Anterior cingulate cortex (tissue), 58 donors: ENCODE data around the gene DHX32.
"Not testable (repeated sequence)": the region's sequence is repeated elsewhere in the genome, so short reads cannot be mapped to it uniquely, and the experiment has no call there.

Experiments used
- DNase-seq, 58 donors: peaks; one replicate each; lab custom pipeline; 2025; lab: John Stamatoyannopoulos, UW

Gene DHX32

GRCh38 chr10:125896088-125896934 is 15.2 kb upstream of the DHX32 start, which contains the start of gene FANK1:
FANK1 (plus strand) TSS chr10:125896564; CDS start chr10:125896643, 79 bp downstream.
- DNase-seq, result peak; percentile 21 to 86 (median 75)

DNA sequence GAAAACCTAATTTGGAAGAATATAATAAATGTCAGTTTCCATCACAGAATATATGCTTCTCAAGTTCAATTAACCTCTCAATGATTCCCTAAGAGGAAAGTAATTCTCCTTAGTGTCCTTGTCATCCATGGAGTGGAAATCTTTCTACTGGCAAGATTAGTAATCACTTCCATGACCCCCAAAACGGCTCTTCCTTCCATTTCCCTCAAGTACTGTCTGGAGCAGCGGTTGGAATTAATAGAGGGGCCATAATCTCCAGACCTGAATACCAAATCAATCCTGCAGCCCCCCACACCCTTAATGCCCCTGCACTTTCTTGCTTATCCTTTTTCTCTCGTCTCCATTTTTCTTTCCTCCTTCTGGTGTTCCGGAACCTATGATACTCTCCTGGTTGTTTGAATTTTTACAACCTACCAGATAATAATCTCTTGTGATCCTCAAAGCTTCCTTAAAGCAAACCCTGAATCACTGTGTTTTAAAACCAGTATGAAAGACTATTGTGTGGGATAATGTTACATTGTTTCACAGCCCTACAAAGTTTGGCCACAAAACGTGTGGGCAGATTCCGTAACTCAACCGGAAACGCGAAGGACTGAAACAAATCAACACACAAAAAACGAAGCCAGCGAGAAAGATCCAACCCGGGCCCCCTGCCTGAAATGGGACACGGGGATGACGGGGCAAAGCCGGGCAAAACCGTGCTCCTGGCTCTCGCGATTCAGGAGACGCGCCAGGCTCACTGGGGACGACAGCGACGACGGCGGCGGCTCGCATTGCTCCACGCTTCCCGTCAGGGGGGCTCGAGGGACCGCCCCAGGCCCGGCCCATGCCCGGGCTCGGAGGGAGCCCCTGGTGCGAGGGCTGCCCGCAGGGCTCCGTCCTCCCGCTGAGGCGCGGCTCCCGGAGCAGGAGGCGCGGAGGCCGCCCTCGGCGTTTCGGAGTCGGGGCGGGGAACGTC is 14.3 kb upstream of the DHX32 start:
- peak in 55 of 58 donors; percentile 7 to 70 (median 40) for DNase-seq

DNA sequence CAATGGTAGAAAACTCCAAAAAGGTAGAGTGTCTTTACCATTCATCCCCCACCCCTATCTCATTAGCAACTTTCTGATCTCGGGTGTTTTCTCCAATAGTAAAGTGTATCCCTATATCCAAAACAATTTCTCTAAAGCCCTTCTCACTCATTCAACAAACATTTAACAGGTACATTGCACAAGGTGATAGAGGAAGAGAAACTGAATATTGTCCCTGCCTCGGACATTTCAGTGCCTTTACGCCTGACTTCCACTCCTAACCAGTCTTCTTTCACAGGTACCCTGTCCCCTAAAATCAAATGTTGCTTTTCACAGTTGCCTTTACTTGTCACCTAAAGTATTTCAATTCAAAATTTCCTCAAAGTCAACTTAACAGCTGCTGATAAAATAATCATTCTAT is 13.1 kb upstream of the DHX32 start:
- DNase-seq, result not testable (repeated sequence)

- not testable (repeated sequence) for DNase-seq
Measured at GRCh38 chr10:125892402-125892801, 11.3 kb upstream of the DHX32 start.

- DNase-seq, result not testable (repeated sequence)
Measured at GRCh38 chr10:125889441-125889840, 8.3 kb upstream of the DHX32 start.

DNA sequence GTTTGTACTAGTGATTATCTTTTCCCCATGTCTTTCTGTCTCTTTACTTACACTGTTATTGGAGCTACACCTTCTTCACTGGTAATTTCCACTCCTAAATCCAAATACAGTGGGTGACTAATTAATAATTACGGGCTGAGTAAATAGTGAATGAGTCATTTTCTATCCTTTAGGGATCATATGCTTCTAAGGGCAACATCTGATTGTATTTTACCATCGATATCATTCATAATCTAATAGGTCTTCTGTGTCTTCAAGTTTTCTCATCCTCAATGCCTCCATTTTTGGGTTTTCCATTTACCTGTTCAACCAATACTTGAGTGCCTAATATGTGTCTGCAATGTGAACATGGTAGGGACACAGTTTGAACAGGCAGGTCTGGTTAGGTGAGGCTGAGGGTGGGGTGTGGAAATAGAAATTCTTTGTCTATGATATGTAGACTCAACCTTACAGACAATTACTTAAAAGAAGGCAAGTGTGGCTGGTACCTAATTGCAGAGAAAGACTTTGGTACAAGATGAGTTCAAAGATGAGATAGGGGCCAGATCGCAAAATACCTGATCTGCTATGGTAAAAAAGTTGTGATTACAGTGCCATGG is 5.9 kb upstream of the DHX32 start:
- DNase-seq, result no peak

DNA sequence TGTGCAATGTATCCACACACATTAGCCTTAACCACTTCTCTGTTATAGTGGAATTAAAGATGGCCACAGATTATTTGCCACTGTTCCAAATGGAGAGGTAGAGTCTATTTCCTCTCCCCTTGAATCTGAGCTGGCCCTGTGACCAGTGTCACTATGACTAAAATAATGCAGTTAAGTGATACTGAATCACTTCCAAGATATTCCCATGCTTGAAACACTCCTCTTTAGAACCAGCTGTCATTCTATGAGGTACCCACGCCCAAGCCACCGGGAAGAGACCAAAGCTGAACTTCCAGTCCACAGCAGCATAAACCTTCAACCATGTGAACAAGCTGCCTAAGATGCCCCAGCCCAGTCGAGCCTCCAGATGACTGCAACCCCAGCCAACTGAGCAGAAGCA is 2.1 kb upstream of the DHX32 start:
- DNase-seq, result no peak

GRCh38 chr10:125882596-125882995 is 1.5 kb upstream of the DHX32 start:
- no peak for DNase-seq

GRCh38 chr10:125880719-125881118 is 373 bp downstream of the DHX32 start:
- no peak for DNase-seq

DNA sequence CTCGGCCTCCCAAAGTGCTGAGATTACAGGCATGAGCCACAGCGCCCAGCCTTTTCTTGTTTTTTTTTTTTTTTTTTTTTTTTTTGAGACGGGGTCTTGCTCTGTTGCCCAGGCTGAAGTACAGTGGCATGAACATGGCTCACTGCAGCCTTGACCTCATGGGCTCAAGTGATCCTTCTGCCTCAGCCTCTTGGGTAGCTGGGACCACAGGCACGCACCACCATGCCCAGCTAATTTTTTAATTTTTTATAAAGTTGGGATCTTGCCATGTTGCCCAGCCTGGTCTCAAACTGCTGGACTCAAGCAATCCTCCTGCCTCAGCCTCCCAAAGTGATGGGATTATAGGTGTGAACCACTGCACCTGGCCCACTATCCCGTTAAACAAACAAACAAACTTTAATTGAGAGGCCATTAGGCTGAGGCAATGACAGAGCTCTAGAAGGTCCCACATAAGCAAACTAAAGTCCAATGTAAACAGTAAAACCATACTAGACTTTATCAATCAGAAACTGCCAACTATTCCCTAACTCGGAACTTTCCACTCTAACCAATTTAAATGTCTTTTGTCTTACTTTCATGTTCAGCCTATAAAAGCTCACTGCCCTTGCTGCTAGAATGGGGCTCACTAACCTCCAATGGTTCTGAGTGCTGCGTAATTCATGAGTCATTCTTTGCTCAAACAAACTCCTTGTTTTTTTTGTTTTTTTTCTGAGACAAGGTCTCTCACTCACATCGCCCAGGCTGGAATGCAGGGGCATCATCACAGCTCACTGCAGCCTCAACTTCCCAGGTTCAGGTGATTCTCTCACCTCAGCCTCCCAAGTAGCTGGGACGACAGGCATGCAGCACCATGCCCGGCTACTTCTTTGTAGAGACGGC is 1.9 kb downstream of the DHX32 start:
- no peak for DNase-seq

GRCh38 chr10:125871338-125871737 is 9.8 kb downstream of the DHX32 start:
- DNase-seq, result no peak

DNA sequence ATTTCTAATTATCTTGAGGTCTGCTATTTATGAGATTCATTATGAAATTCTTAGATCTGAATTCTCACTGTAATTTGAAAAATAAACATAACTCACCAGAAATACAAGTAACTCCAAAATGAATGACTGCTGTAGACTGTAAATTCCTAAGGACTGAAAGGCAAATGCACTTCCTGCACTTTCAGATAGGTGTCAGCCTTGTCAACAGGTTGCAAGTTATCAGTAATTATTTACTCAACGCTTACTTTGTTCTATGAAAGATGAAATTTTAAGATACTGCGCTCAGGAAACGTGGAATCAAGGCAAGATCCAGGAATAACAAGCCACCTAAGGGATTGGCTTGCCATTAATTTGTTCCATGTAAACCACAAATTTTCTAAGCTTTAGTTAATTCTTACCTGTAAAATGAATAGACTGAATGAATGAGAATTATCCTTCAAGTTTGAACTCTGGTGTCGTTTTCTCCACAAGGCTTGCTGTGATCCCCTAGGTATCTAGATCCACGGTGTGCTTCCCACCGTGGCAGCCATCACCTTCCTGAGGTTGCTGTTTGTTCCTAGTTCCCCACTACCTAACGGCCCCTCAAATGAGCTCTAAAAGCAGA is 12.6 kb downstream of the DHX32 start:
- DNase-seq, result no peak

DNA sequence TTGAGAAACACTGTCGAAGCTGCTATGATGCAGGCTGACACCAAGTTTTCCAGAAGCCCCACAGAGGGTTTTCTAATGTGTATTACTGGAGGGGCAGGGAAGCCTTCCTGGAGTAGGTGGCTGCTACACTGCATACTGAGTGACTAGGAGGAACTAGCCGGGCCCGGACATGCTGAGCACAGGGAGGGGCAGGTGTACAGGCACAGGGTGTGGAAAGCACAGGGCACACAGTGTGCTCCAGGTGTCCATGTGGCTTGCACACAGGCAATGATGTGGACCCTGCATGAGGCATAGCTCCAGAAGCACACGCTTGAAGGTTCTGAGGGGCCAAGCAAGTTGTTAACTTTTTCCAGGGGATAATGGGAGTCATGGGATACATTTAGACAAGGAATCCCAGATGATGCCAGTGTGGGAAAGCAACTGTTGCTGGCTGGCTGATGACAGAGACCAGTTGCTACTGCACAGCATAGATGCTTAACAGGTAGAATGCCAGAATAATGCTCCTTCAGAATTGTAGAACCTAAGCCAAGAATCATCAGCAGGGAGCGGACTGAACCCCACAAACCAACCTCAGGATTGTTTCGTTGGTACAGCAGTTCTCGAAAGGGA is 14.6 kb downstream of the DHX32 start:
- no peak for DNase-seq

DNA sequence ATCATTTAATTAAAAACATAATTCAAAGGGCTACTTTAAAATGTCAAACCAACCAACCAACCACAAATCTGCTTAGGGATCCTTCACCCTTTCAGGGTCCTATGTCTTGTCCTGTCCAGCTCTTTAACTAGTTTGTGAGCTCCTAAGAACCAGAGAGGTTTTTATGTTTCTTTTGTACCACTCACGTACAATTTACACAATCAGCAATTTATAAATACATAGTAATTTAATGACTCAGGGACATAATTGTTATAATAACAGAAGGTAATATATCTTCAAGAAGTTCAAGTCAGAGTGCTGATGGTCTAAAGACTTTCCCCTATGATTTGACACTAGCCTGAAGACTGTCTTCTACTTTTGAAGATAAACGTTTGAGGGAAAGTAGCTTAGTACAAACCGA is 16.0 kb downstream of the DHX32 start:
- DNase-seq, result no peak

GRCh38 chr10:125859128-125859817 is 21.8 kb downstream of the DHX32 start:
- no peak for DNase-seq

- DNase-seq, result no peak
Measured at GRCh38 chr10:125857185-125857760, 23.8 kb downstream of the DHX32 start.

- DNase-seq, result no peak
Measured at GRCh38 chr10:125852487-125852886, 28.6 kb downstream of the DHX32 start.
